H1 (cell line): ENCODE measurements around the gene PRDM2.

Experiments
- CHD2 ChIP-seq: IDR thresholded peaks from 2 replicates; pipeline ENCODE4 v1.6.1; 2012; ENCODE audit warnings: low read length, improper control_type of control experiment
- CTCF ChIP-seq, 3 experiments: IDR thresholded peaks; 1 replicate in 2 of 3; 2 replicates in 1 of 3; pipeline versions ENCODE4 v1.5.1 to v1.6.1; 2011; ENCODE audit warnings: low read length in 3 of 3, mild to moderate bottlenecking in 3 of 3, inconsistent platforms in 2 of 3, low read depth in 1 of 3, moderate library complexity in 1 of 3; ENCODE audit not compliant: insufficient read depth in 1 of 3; ENCODE audit errors: control extremely low read depth in 1 of 3
- E2F6 ChIP-seq: IDR thresholded peaks from 2 replicates; pipeline ENCODE4 v1.6.1; 2012; ENCODE audit warnings: inconsistent platforms
- EGR1 ChIP-seq: IDR thresholded peaks from 2 replicates; pipeline ENCODE4 v1.6.1; 2011; ENCODE audit warnings: low read depth, low read length, borderline replicate concordance
- EP300 ChIP-seq, 2 experiments: IDR thresholded peaks; 1 replicate in 1 of 2; 2 replicates in 1 of 2; pipeline ENCODE4 v1.6.1; 2011 to 2012; ENCODE audit warnings: low read depth in 2 of 2, low read length in 2 of 2, mild to moderate bottlenecking in 2 of 2, borderline replicate concordance in 1 of 2, inconsistent platforms in 1 of 2, moderate library complexity in 1 of 2
- POLR2A ChIP-seq, 2 experiments: IDR thresholded peaks; 1 replicate in 1 of 2; 2 replicates in 1 of 2; pipeline ENCODE4 v1.6.1; 2011; ENCODE audit warnings: low read depth in 2 of 2, low read length in 2 of 2, mild to moderate bottlenecking in 2 of 2; ENCODE audit errors: control extremely low read depth in 1 of 2
- SRF ChIP-seq: IDR thresholded peaks from 2 replicates; pipeline ENCODE4 v1.6.1; 2011; ENCODE audit warnings: mild to moderate bottlenecking, low read depth, low read length, moderate library complexity
- SUZ12 ChIP-seq: fragments of 200-600 bp; sonication (generic); IDR thresholded peaks from 2 replicates; pipeline ENCODE4 v1.6.1; 2012; ENCODE audit warnings: mild to moderate bottlenecking, inconsistent platforms, low read length, moderate library complexity, mixed read lengths
- TEAD4 ChIP-seq: IDR thresholded peaks from 2 replicates; pipeline ENCODE4 v1.6.1; 2012; ENCODE audit warnings: low read depth, low read length, inconsistent platforms, mixed read lengths
- YY1 ChIP-seq: IDR thresholded peaks from 2 replicates; pipeline ENCODE4 v1.6.1; 2011; ENCODE audit warnings: low read depth, mild to moderate bottlenecking, low read length

DNA sequence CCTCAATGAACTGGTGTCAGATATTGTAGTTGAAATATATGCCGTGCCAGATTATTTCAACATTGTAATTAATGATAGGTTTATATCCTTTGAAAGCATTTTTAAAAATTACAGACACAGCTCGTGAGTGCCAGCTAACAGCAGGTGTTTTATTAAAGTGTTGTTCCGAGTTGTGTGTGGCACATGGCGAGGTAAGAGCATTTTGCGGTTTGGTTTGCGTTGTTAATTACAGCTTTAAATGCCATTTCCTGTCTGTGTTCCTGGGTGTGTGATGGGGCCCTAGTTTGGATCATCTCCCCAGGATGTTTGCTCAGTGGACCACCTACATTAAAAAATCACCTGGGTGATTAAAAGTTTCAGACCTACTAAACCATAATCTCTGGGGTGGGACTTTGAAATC is 97.4 kb downstream of the PRDM2 start:
- no peak for TF ChIP-seq CTCF (IDR thresholded peaks at IDR 0.05; ENCODE audit: control extremely low read depth in 1 of 3, insufficient read depth in 1 of 3, low read depth in 1 of 3, low read length in 3 of 3)
- no peak for TF ChIP-seq EGR1
- TF ChIP-seq POLR2A (IDR thresholded peaks at IDR 0.05; ENCODE audit: control extremely low read depth in 1 of 2, low read depth in 2 of 2, low read length in 2 of 2) = no peak
- no peak for TF ChIP-seq SRF
- TF ChIP-seq SUZ12 = no peak
- no peak for TF ChIP-seq E2F6
- no peak for TF ChIP-seq CHD2
- TF ChIP-seq EP300 (IDR thresholded peaks at IDR 0.05; ENCODE audit: borderline replicate concordance in 1 of 2, low read depth in 2 of 2, low read length in 2 of 2) = no peak
- no peak for TF ChIP-seq YY1
- TF ChIP-seq TEAD4 = no peak
